ENCODE data around the gene PPP2R1A.

Gene PPP2R1A

GRCh38 chr19:52189735-52190486 is at the start of gene PPP2R1A:
TSS of gene PPP2R1A (plus strand) at chr19:52190052. CDS start at chr19:52190097, 45 bp downstream.
- FAIRE-seq: peak; percentile 97
- peak; percentile 98 for DNase-seq (ENCODE audit: insufficient read length, low spot score)

GRCh38 chr19:52141203-52141602 is 48.6 kb upstream of the PPP2R1A start:
- no peak for FAIRE-seq
- DNase-seq (ENCODE audit: insufficient read length, low spot score): no peak

- FAIRE-seq (no peak), DNase-seq (ENCODE audit: insufficient read length, low spot score) (no peak)
Observed at GRCh38 chr19:52142001-52142595, 47.8 kb upstream of the PPP2R1A start.

GRCh38 chr19:52148256-52148655 is 41.6 kb upstream of the PPP2R1A start:
- no peak for FAIRE-seq
- no peak for DNase-seq (ENCODE audit: insufficient read length, low spot score)

- FAIRE-seq (peak; percentile 9), DNase-seq (ENCODE audit: insufficient read length, low spot score) (no peak)
Observed at GRCh38 chr19:52155596-52156359, 34.1 kb upstream of the PPP2R1A start.

GRCh38 chr19:52170304-52170703 is 19.5 kb upstream of the PPP2R1A start:
- peak; percentile 16 for FAIRE-seq

GRCh38 chr19:52170863-52171320 is 19.0 kb upstream of the PPP2R1A start:
- DNase-seq (ENCODE audit: insufficient read length, low spot score): no peak
- FAIRE-seq: no peak

More at GRCh38 chr19:52170304-52170703, 19.5 kb upstream of the PPP2R1A start:
- no peak for DNase-seq (ENCODE audit: insufficient read length, low spot score)

- peak; percentile 82 for DNase-seq (ENCODE audit: insufficient read length, low spot score)
- FAIRE-seq: no peak
Observed at GRCh38 chr19:52171321-52172169, 18.3 kb upstream of the PPP2R1A start, which contains the start of gene ZNF836. TSS of gene ZNF836 (minus strand) at chr19:52171621. CDS start at chr19:52168072, 3,549 bp downstream.

GRCh38 chr19:52172347-52172746 is 17.5 kb upstream of the PPP2R1A start:
- no peak for DNase-seq (ENCODE audit: insufficient read length, low spot score)
- no peak for FAIRE-seq

- FAIRE-seq: no peak
- DNase-seq (ENCODE audit: insufficient read length, low spot score): no peak
Observed at GRCh38 chr19:52176574-52176973, 13.3 kb upstream of the PPP2R1A start.

GRCh38 chr19:52187407-52187806 is 2.4 kb upstream of the PPP2R1A start:
- FAIRE-seq (no peak), DNase-seq (ENCODE audit: insufficient read length, low spot score) (no peak)

- FAIRE-seq (no peak), DNase-seq (ENCODE audit: insufficient read length, low spot score) (no peak)
Observed at GRCh38 chr19:52188822-52189734, 774 bp upstream of the PPP2R1A start.

GRCh38 chr19:52190487-52191293 is 838 bp downstream of the PPP2R1A start:
- FAIRE-seq (no peak), DNase-seq (ENCODE audit: insufficient read length, low spot score) (peak; percentile 33)

- DNase-seq (ENCODE audit: insufficient read length, low spot score) (no peak), FAIRE-seq (no peak)
Observed at GRCh38 chr19:52191389-52191788, 1.5 kb downstream of the PPP2R1A start.

GRCh38 chr19:52191951-52192350 is 2.1 kb downstream of the PPP2R1A start:
- FAIRE-seq (no peak), DNase-seq (ENCODE audit: insufficient read length, low spot score) (no peak)

- FAIRE-seq (no peak), DNase-seq (ENCODE audit: insufficient read length, low spot score) (no peak)
Observed at GRCh38 chr19:52196256-52196967, 6.6 kb downstream of the PPP2R1A start.

GRCh38 chr19:52197964-52198363 is 8.1 kb downstream of the PPP2R1A start:
- no peak for DNase-seq (ENCODE audit: insufficient read length, low spot score)
- FAIRE-seq: no peak

GRCh38 chr19:52198678-52199077 is 8.8 kb downstream of the PPP2R1A start:
- no peak for FAIRE-seq
- no peak for DNase-seq (ENCODE audit: insufficient read length, low spot score)

All from HTR-8/SVneo (cell line).